Astrocyte (in vitro differentiated cells and primary cell): ENCODE measurements around the gene DPH6. TPM values are rescaled to one million over a fixed set of nuclear protein-coding genes. Genes with fewer than 3 reads are reported as not detected.

Experiments used
- DNase-seq: peaks from one replicate; pipeline ENCODE4 v3.0.0-alpha.2; 2010; ENCODE audit warnings: low read depth
- FAIRE-seq: peaks from 2 replicates; lab custom pipeline; 2011; peaks lifted over from hg19 to GRCh38; lab: Jason Lieb, UNC
- H2AFZ ChIP-seq: 2 replicates; pipeline ENCODE4 v1.6.0; 2012; ENCODE audit warnings: low read depth, low read length, inconsistent platforms
- H3K27ac ChIP-seq: 2 replicates; pipeline ENCODE4 v1.5.1; 2011; ENCODE audit warnings: low read depth, low read length, inconsistent platforms
- H3K27me3 ChIP-seq: 2 replicates; pipeline ENCODE4 v1.6.0; 2011; ENCODE audit warnings: low read length, inconsistent platforms; ENCODE audit not compliant: insufficient read depth
- H3K36me3 ChIP-seq: 2 replicates; pipeline ENCODE4 v1.5.1; 2011; ENCODE audit warnings: low read length, inconsistent platforms; ENCODE audit not compliant: insufficient read depth
- H3K4me1 ChIP-seq: 2 replicates; pipeline ENCODE4 v1.5.1; 2011; ENCODE audit warnings: low read length, inconsistent platforms; ENCODE audit not compliant: insufficient read depth
- H3K4me2 ChIP-seq: 2 replicates; pipeline ENCODE4 v1.6.0; 2012; ENCODE audit warnings: low read length, inconsistent platforms
- H3K4me3 ChIP-seq: 2 replicates; pipeline ENCODE4 v1.5.1; 2011; ENCODE audit warnings: low read depth, mild to moderate bottlenecking, low read length, inconsistent platforms; ENCODE audit not compliant: insufficient read depth
- H3K79me2 ChIP-seq: 2 replicates; pipeline ENCODE4 v1.6.0; 2012; ENCODE audit warnings: mild to moderate bottlenecking, low read length, inconsistent platforms; ENCODE audit not compliant: insufficient read depth
- H3K9ac ChIP-seq: 2 replicates; pipeline ENCODE4 v1.6.0; 2012; ENCODE audit warnings: mild to moderate bottlenecking, low read length, inconsistent platforms
- H3K9me3 ChIP-seq: 2 replicates; pipeline ENCODE4 v1.5.1; 2012; ENCODE audit warnings: low read depth, mild to moderate bottlenecking, low read length, inconsistent platforms; ENCODE audit not compliant: insufficient read depth
- H4K20me1 ChIP-seq: 2 replicates; pipeline ENCODE4 v1.6.0; 2012; ENCODE audit warnings: low read length, inconsistent platforms; ENCODE audit not compliant: insufficient read depth
- H3K27ac Mint-ChIP-seq: one replicate; pipeline ENCODE4 v1.8.0; 2021; ENCODE audit warnings: mild to moderate bottlenecking, mixed read lengths; ENCODE audit not compliant: unreplicated experiment
- H3K27me3 Mint-ChIP-seq: one replicate; pipeline ENCODE4 v1.8.0; 2021; ENCODE audit warnings: low read depth, mixed read lengths; ENCODE audit not compliant: unreplicated experiment
- H3K36me3 Mint-ChIP-seq: one replicate; pipeline ENCODE4 v1.8.0; 2021; ENCODE audit warnings: low read depth, mixed read lengths; ENCODE audit not compliant: unreplicated experiment
- H3K4me1 Mint-ChIP-seq: one replicate; pipeline ENCODE4 v1.8.0; 2021; ENCODE audit warnings: low read depth, mixed read lengths; ENCODE audit not compliant: unreplicated experiment
- H3K4me3 Mint-ChIP-seq: one replicate; pipeline ENCODE4 v1.8.0; 2021; ENCODE audit warnings: mild to moderate bottlenecking, moderate library complexity, mixed read lengths; ENCODE audit not compliant: unreplicated experiment
- H3K9me3 Mint-ChIP-seq: one replicate; pipeline ENCODE4 v1.8.0; 2021; ENCODE audit warnings: mild to moderate bottlenecking, mixed read lengths; ENCODE audit not compliant: unreplicated experiment
- CTCF ChIP-seq: IDR thresholded peaks from 2 replicates; pipeline ENCODE4 v1.5.1; 2011; ENCODE audit warnings: low read depth, mild to moderate bottlenecking, inconsistent platforms, low read length, moderate library complexity; ENCODE audit not compliant: insufficient read depth
- EZH2 ChIP-seq: IDR thresholded peaks from 2 replicates; pipeline ENCODE4 v1.6.1; 2012; ENCODE audit warnings: mild to moderate bottlenecking, low read length, inconsistent platforms; ENCODE audit not compliant: insufficient read depth
- total RNA-seq: library from RNA; stranded (reverse); gene quantifications from 2 replicates; pipeline ENCODE4 v1.2.1, GENCODE V29; 2021

DPH6 gene
- total RNA-seq, 1 donor from 2014 or later: 7.6 TPM

GRCh38 chr15:35466476-35466875, 79.5 kb downstream of the DPH6 start:
- H3K9me3 ChIP-seq: no peaks in the 10 kb centered on the region
- TF ChIP-seq EZH2: no peak
- no peak overlapping the region for H3K4me2 ChIP-seq
- Mint-ChIP-seq H3K36me3 (no peaks in the 10 kb centered on the region), H3K4me3 (no peak overlapping the region), H3K9me3 (no peaks in the 10 kb centered on the region), H3K4me1 (no peaks in the 10 kb centered on the region), H3K27ac (no peak overlapping the region), H3K27me3 (no peaks in the 10 kb centered on the region)
- no peaks in the 10 kb centered on the region for H3K4me1 ChIP-seq
- H3K4me3 ChIP-seq: no peak overlapping the region
- no peak overlapping the region for H3K9ac ChIP-seq
- FAIRE-seq (no peak), DNase-seq (no peak)
- H4K20me1 ChIP-seq: no peaks in the 10 kb centered on the region
- H3K27me3 ChIP-seq: no peaks in the 10 kb centered on the region
- no peak overlapping the region for H2AFZ ChIP-seq
- H3K27ac ChIP-seq: no peak overlapping the region
- no peaks in the 10 kb centered on the region for H3K79me2 ChIP-seq
- H3K36me3 ChIP-seq: no peaks in the 10 kb centered on the region

- Histone ChIP-seq H3K4me2 (no peak overlapping the region), H3K79me2 (no peaks in the 10 kb centered on the region), H3K27ac (no peak overlapping the region), H3K36me3 (no peaks in the 10 kb centered on the region), H3K9me3 (no peaks in the 10 kb centered on the region), H4K20me1 (no peaks in the 10 kb centered on the region), H3K4me1 (no peaks in the 10 kb centered on the region), H3K4me3 (no peak overlapping the region), H2AFZ (no peak overlapping the region), H3K27me3 (no peaks in the 10 kb centered on the region), H3K9ac (no peak overlapping the region)
- TF ChIP-seq CTCF: no peak
- no peak for TF ChIP-seq EZH2
- H3K27me3 Mint-ChIP-seq: no peaks in the 10 kb centered on the region
- no peak overlapping the region for H3K27ac Mint-ChIP-seq
- no peak for FAIRE-seq
- no peaks in the 10 kb centered on the region for H3K4me1 Mint-ChIP-seq
- no peaks in the 10 kb centered on the region for H3K9me3 Mint-ChIP-seq
- DNase-seq: no peak
- H3K4me3 Mint-ChIP-seq: no peak overlapping the region
- H3K36me3 Mint-ChIP-seq: no peaks in the 10 kb centered on the region
Observed at GRCh38 chr15:35465783-35466182, 80.2 kb downstream of the DPH6 start.

DNA sequence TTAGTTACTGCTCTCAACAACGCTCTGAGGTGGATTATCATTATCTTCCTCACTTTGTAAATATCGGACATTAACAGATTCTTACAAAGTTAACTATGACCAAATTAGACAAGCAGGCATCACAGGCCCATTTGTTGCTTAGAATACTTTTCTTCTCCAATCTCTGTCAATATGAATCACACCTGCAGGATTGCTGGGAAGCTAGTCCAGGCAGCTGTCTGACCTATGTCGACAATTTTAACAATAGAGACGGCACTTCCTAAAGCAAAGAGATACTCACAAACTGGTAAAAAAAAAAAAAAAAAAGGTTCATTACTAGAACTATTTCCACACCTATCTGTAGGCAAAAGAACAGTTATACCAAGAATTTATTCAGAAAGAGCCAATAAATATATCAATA, 85.3 kb downstream of the DPH6 start:
- Histone ChIP-seq H3K36me3 (no peaks in the 10 kb centered on the region), H3K4me1 (no peaks in the 10 kb centered on the region), H3K9me3 (no peaks in the 10 kb centered on the region), H3K9ac (no peak overlapping the region), H3K27ac (no peak overlapping the region), H2AFZ (no peak overlapping the region), H3K79me2 (no peaks in the 10 kb centered on the region), H3K4me3 (no peak overlapping the region), H3K4me2 (no peak overlapping the region), H3K27me3 (no peaks in the 10 kb centered on the region), H4K20me1 (no peaks in the 10 kb centered on the region)
- Mint-ChIP-seq H3K36me3 (no peaks in the 10 kb centered on the region), H3K4me3 (no peak overlapping the region), H3K4me1 (no peaks in the 10 kb centered on the region), H3K27me3 (no peaks in the 10 kb centered on the region), H3K9me3 (no peaks in the 10 kb centered on the region), H3K27ac (no peak overlapping the region)
- TF ChIP-seq CTCF: no peak
- no peak for TF ChIP-seq EZH2
- FAIRE-seq: no peak
- DNase-seq: no peak
